Left ventricle myocardium inferior (tissue), 1 donor: Measurements from ENCODE around the gene PTGER1. TPM values are rescaled to one million over a fixed set of nuclear protein-coding genes. Genes with fewer than 3 reads are reported as not detected.

ENCODE experiments used
- DNase-seq: peaks from one replicate; pipeline ENCODE4 v3.0.0-alpha.2; 2020
- H3K27ac ChIP-seq: fragments of 200-600 bp; replicated peaks from 2 replicates; pipeline ENCODE4 v1.8.0; 2021
- H3K27me3 ChIP-seq: fragments of 200-600 bp; 2 replicates; pipeline ENCODE4 v1.8.0; 2021; ENCODE audit warnings: low read depth
- H3K36me3 ChIP-seq: fragments of 200-600 bp; 2 replicates; pipeline ENCODE4 v1.8.0; 2021
- H3K4me1 ChIP-seq: fragments of 200-600 bp; 2 replicates; pipeline ENCODE4 v1.8.0; 2021
- H3K4me3 ChIP-seq: fragments of 200-600 bp; 2 replicates; pipeline ENCODE4 v1.8.0; 2021; ENCODE audit warnings: mild to moderate bottlenecking, moderate library complexity
- H3K9me3 ChIP-seq: fragments of 200-600 bp; replicated peaks from 2 replicates; pipeline ENCODE4 v1.8.0; 2021
- CTCF ChIP-seq: fragments of 200-600 bp; IDR thresholded peaks from 2 replicates; pipeline ENCODE4 v1.8.0; 2021; ENCODE audit warnings: antibody characterized with exemption, mild to moderate bottlenecking, borderline replicate concordance
- intact Hi-C: fragments of 100-400 bp; cut with micrococcal nuclease; formaldehyde crosslinking; loops from one replicate; pipeline ENCODE4 v1.11.0; 2022
- total RNA-seq: library from RNA; stranded (reverse); fragmentation: NEBNext Ultra II Directional; extraction: Animal tissue kit (Norgen Biotek cat#: 25700); gene quantifications from one replicate; pipeline ENCODE4 v1.2.1, GENCODE V29; 2021
- donor health status: DM: no; HTN: yes; CAD: no; lungs with severe emphysema.

Gene PTGER1
- total RNA-seq, 1 donor from 2014 or later = not detected

GRCh38 chr19:14495672-14496028, 20.5 kb upstream of the PTGER1 start:
- Histone ChIP-seq H3K4me1 (peaks cover 30% of the 10 kb centered on the region), H3K27ac (peak overlapping the region; percentile 83), H3K9me3 (no peaks in the 10 kb centered on the region), H3K27me3 (no peaks in the 10 kb centered on the region), H3K36me3 (peaks cover 15% of the 10 kb centered on the region), H3K4me3 (peak overlapping the region; percentile 96)
- no peak for TF ChIP-seq CTCF
- intact Hi-C loops = no loop called here
- no peak for DNase-seq

GRCh38 chr19:14494910-14495671, 19.9 kb upstream of the PTGER1 start:
- no peak for TF ChIP-seq CTCF
- intact Hi-C loops = no loop called here
- Histone ChIP-seq H3K36me3 (peaks cover 20% of the 10 kb centered on the region), H3K27ac (peak overlapping the region; percentile 83), H3K4me3 (peak overlapping the region; percentile 96), H3K27me3 (no peaks in the 10 kb centered on the region), H3K9me3 (no peaks in the 10 kb centered on the region), H3K4me1 (peaks cover 30% of the 10 kb centered on the region)
- DNase-seq = no peak

- Histone ChIP-seq H3K4me3 (peak overlapping the region; percentile 96), H3K4me1 (peaks cover 30% of the 10 kb centered on the region), H3K36me3 (peaks cover 25% of the 10 kb centered on the region), H3K27ac (no peak overlapping the region), H3K27me3 (no peaks in the 10 kb centered on the region), H3K9me3 (no peaks in the 10 kb centered on the region)
- no peak for TF ChIP-seq CTCF
- intact Hi-C loops = no loop called here
- DNase-seq = no peak
Observed at GRCh38 chr19:14494411-14494810, 19.3 kb upstream of the PTGER1 start.

GRCh38 chr19:14492756-14493337, 17.7 kb upstream of the PTGER1 start:
- H3K36me3 ChIP-seq = peaks cover 41% of the 10 kb centered on the region
- H3K4me1 ChIP-seq = peaks cover 29% of the 10 kb centered on the region

More at GRCh38 chr19:14492756-14493337, 17.7 kb upstream of the PTGER1 start:
- no peaks in the 10 kb centered on the region for H3K27me3 ChIP-seq
- DNase-seq = no peak
- TF ChIP-seq CTCF = no peak
- H3K27ac ChIP-seq = no peak overlapping the region
- H3K9me3 ChIP-seq = no peaks in the 10 kb centered on the region
- H3K4me3 ChIP-seq = no peak overlapping the region
- intact Hi-C loops = no loop called here
